HepG2 (cell line): Measurements from ENCODE around the gene PCDHGA11. TPM values are rescaled to one million over a fixed set of nuclear protein-coding genes. Genes with fewer than 3 reads are reported as not detected.
A peak's percentile ranks its signal among the peaks of the same experiment; 100 is the strongest.

Experiments
- ATAC-seq: fragments of 200-7000 bp; cut with Tn5 transposase; 3 replicates; pipeline ENCODE4 v1.9.1; 2020; ENCODE audit warnings: mild to moderate bottlenecking, moderate library complexity
- BruUV-seq: library from RNA; stranded (reverse); fragments of 400-500 nt; replicated peaks from 2 replicates; lab custom pipeline; 2021; lab: Mats Ljungman, UMichigan
- CTCF ChIA-PET: fragments of 300-600 bp; formaldehyde crosslinking; extraction: SDS; loops from one replicate; lab custom pipeline; 2021; ENCODE audit warnings: low total read pairs, inconsistent platforms, low intra/inter-chr PET ratio; lab: Yijun Ruan, JAX
- POLR2A ChIA-PET: fragments of 350-600 bp; sonication (Branson Sonifier 250); formaldehyde crosslinking; loops from one replicate; lab custom pipeline; 2020; ENCODE audit warnings: antibody characterized with exemption, inconsistent platforms; lab: Yijun Ruan, JAX
- DNase-seq: peaks from one replicate; pipeline ENCODE4 v3.0.0-alpha.2; 2015; ENCODE audit warnings: low spot score
- FAIRE-seq: peaks from 3 replicates; lab custom pipeline; 2011; peaks lifted over from hg19 to GRCh38; lab: Jason Lieb, UNC
- H2AFZ ChIP-seq: one replicate; pipeline ENCODE4 v1.6.1; 2011; ENCODE audit warnings: low read length, inconsistent platforms
- H3K27ac ChIP-seq: fragments of 300-600 bp; 3 replicates; pipeline ENCODE4 v1.8.0; 2011; ENCODE audit warnings: mixed run types, mild to moderate bottlenecking, mixed read lengths, low read length, inconsistent platforms; ENCODE audit not compliant: insufficient read depth; ENCODE audit errors: extremely low read length
- H3K27me3 ChIP-seq, 2 experiments: fragments of 200-600 bp in 1 of 2; 2 replicates in 1 of 2; 3 replicates in 1 of 2; pipeline versions ENCODE4 v1.6.0 to v1.8.0; 2011; ENCODE audit warnings: low read length in 2 of 2, mild to moderate bottlenecking in 2 of 2, moderate library complexity in 2 of 2, inconsistent platforms in 1 of 2; ENCODE audit not compliant: insufficient read depth in 2 of 2, control insufficient read depth in 1 of 2
- H3K36me3 ChIP-seq, 2 experiments: fragments of 200-600 bp in 1 of 2; replicated peaks in 1 of 2; 2 replicates in 1 of 2; 3 replicates in 1 of 2; pipeline versions ENCODE4 v1.5.1 to v1.8.0; 2011; ENCODE audit warnings: low read length in 2 of 2, inconsistent platforms in 1 of 2; ENCODE audit not compliant: insufficient read depth in 2 of 2, control insufficient read depth in 1 of 2
- H3K4me1 ChIP-seq: 2 replicates; pipeline ENCODE4 v1.5.1; 2012; ENCODE audit warnings: low read length, inconsistent platforms; ENCODE audit not compliant: insufficient read depth
- H3K4me2 ChIP-seq: 2 replicates; pipeline ENCODE4 v1.6.0; 2011; ENCODE audit warnings: low read depth, low read length, inconsistent platforms
- H3K4me3 ChIP-seq, 3 experiments: fragments of 200-600 bp in 1 of 3; sonication (generic), shearing (Covaris generic) in 1 of 3; replicated peaks in 1 of 3; 2 replicates each; pipeline ENCODE4 v1.5.1; 2011 to 2016; ENCODE audit warnings: low read length in 3 of 3, inconsistent platforms in 2 of 3, low read depth in 2 of 3, mild to moderate bottlenecking in 2 of 3, control low read depth in 1 of 3, mixed read lengths in 1 of 3; ENCODE audit not compliant: insufficient read depth in 1 of 3
- H3K79me2 ChIP-seq: one replicate; pipeline ENCODE4 v1.6.1; 2011; ENCODE audit warnings: low read length, inconsistent platforms; ENCODE audit not compliant: insufficient read depth
- H3K9ac ChIP-seq: 2 replicates; pipeline ENCODE4 v1.6.0; 2011; ENCODE audit warnings: mild to moderate bottlenecking, low read depth, low read length, inconsistent platforms; ENCODE audit not compliant: insufficient read depth
- H3K9me3 ChIP-seq: 2 replicates; pipeline ENCODE4 v1.5.1; 2012; ENCODE audit warnings: mild to moderate bottlenecking, low read length
- H4K20me1 ChIP-seq: 2 replicates; pipeline ENCODE4 v1.6.0; 2011; ENCODE audit warnings: inconsistent platforms, mild to moderate bottlenecking, low read length, moderate library complexity; ENCODE audit not compliant: insufficient read depth
- DNMT1 ChIP-seq: sonication (generic); formaldehyde crosslinking; IDR thresholded peaks from 2 replicates; pipeline ENCODE4 v1.5.1; 2020; ENCODE audit warnings: mild to moderate bottlenecking, missing genetic modification reagents
- STAG1 ChIP-seq: sonication (generic); formaldehyde crosslinking; IDR thresholded peaks from 2 replicates; pipeline ENCODE4 v1.4.0; 2020; ENCODE audit warnings: missing genetic modification reagents
- ZNF782 ChIP-seq: sonication (generic); formaldehyde crosslinking; IDR thresholded peaks from 2 replicates; pipeline ENCODE4 v1.4.0; 2020; ENCODE audit warnings: missing genetic modification reagents, mild to moderate bottlenecking, borderline replicate concordance
- WGBS: methylation state at CpG from one replicate; pipeline ENCODE4 v1.1.6; 2017; ENCODE audit warnings: low lambda C conversion rate; 5-methylcytosine and 5-hydroxymethylcytosine counted together
- in situ Hi-C: cut with HindIII; loops from 2 replicates; pipeline ENCODE4 v1.10.0; 2017; ENCODE audit warnings: low pct_unique_long_range_greater_than_20kb; ENCODE audit not compliant: extremely low pct_ligation_motif_present
- intact Hi-C: fragments of 100-400 bp; cut with micrococcal nuclease; formaldehyde crosslinking; loops from one replicate; pipeline ENCODE4 v1.10.0; 2022; ENCODE audit not compliant: unreplicated experiment
- polyA plus RNA-seq, 8 experiments: library from polyadenylated mRNA; depleted of rRNA in 3 of 8; stranded (reverse) in 7 of 8; unstranded in 1 of 8; fragments of >200 nt; fragmentation: Illumina TruSeq in 4 of 8; extraction: Trizol in 4 of 8; gene quantifications; 2 replicates each; pipeline versions ENCODE4 v1.2.1 to v1.2.3, GENCODE V29; 2011 to 2016; ENCODE audit warnings: low read depth in 4 of 8, missing spikeins in 1 of 8, mixed read lengths in 1 of 8; ENCODE audit not compliant: insufficient read depth in 1 of 8
- total RNA-seq, 5 experiments: library from RNA; depleted of rRNA; stranded (reverse); fragments of >200 nt; fragmentation: Illumina TruSeq; extraction: Trizol; gene quantifications; 2 replicates each; pipeline ENCODE4 v1.2.3, GENCODE V29; 2016; ENCODE audit warnings: low read depth in 1 of 5
- TF ChIP-seq, protein P1 (sequence below): sonication (generic); formaldehyde crosslinking; IDR thresholded peaks from 2 replicates; pipeline ENCODE4 v1.4.0; 2020; ENCODE audit warnings: missing genetic modification reagents

Gene PCDHGA11
- total and polyA plus RNA-seq, 2 of the 13 experiments (the other 11 are each of a cell fraction or from before 2014, with no cell fraction given) = 0.04 to 0.24 TPM

- Histone ChIP-seq H3K4me3 (no peak overlapping the region), H3K4me2 (no peak overlapping the region), H3K36me3 (no peaks in the 10 kb centered on the region), H3K9ac (no peak overlapping the region), H2AFZ (no peak overlapping the region), H3K27me3 (no peaks in the 10 kb centered on the region), H3K9me3 (peaks cover 53% of the 10 kb centered on the region), H3K27ac (no peak overlapping the region), H4K20me1 (no peaks in the 10 kb centered on the region), H3K79me2 (no peaks in the 10 kb centered on the region)
- DNase-seq (no peak), FAIRE-seq (no peak), ATAC-seq (no peak)
- ChIA-PET CTCF (no interaction called here), POLR2A (no interaction called here)
- WGBS = 73% methylated on average over 40 of the region's 69 CpGs
- in situ Hi-C loops (no loop called here), intact Hi-C loops (no loop called here)
- BruUV-seq = no TSS peak
- TF ChIP-seq DNMT1 (0 out of 2 replicates have a peak, but pooled peaks have one; percentile 57), ZNF782 (CRISPR knock-in tag) (no peak)
- TF ChIP-seq, all 625 proteins: peak for 1
- no peaks in the 10 kb centered on the region for H3K4me1 ChIP-seq
Observed at GRCh38 chr5:141371572-141372475, 49.0 kb upstream of the PCDHGA11 start.

- DNase-seq (no peak), ATAC-seq (no peak), FAIRE-seq (no peak)
- peaks cover 53% of the 10 kb centered on the region for H3K9me3 ChIP-seq
- intact Hi-C loops (no loop called here), in situ Hi-C loops (no loop called here)
- H3K79me2 ChIP-seq = no peaks in the 10 kb centered on the region
- H3K4me1 ChIP-seq = no peaks in the 10 kb centered on the region
- no peaks in the 10 kb centered on the region for H4K20me1 ChIP-seq
- BruUV-seq = no TSS peak
- H3K4me3 ChIP-seq = no peak within 1 kb of the TSS
- no peaks in the 10 kb centered on the region for H3K36me3 ChIP-seq
- POLR2A ChIA-PET = no interaction called here
- no peak within 1 kb of the TSS for H3K27ac ChIP-seq
- H3K4me2 ChIP-seq = no peak within 1 kb of the TSS
- CTCF ChIA-PET = no interaction called here
- H2AFZ ChIP-seq = no peak within 1 kb of the TSS
- 72% methylated on average over 22 of the region's 27 CpGs for WGBS
- H3K27me3 ChIP-seq = no peaks in the 10 kb centered on the region
- H3K9ac ChIP-seq = no peak within 1 kb of the TSS
- TF ChIP-seq, protein P1, sequence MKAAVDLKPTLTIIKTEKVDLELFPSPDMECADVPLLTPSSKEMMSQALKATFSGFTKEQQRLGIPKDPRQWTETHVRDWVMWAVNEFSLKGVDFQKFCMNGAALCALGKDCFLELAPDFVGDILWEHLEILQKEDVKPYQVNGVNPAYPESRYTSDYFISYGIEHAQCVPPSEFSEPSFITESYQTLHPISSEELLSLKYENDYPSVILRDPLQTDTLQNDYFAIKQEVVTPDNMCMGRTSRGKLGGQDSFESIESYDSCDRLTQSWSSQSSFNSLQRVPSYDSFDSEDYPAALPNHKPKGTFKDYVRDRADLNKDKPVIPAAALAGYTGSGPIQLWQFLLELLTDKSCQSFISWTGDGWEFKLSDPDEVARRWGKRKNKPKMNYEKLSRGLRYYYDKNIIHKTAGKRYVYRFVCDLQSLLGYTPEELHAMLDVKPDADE (CRISPR knock-in tag) = no peak
- TF ChIP-seq STAG1 (CRISPR knock-in tag) = peak; percentile 30; the same call in 1 of the 2 replicates
Observed at GRCh38 chr5:141373673-141374317, 47.1 kb upstream of the PCDHGA11 start, which contains the start of gene PCDHGA6. Gene PCDHGA6, plus strand, starts transcription at chr5:141373891. Its CDS starts 193 bp downstream, at chr5:141374084.
